ENCODE measurements around the gene BRMS1. TPM values are rescaled to one million over a fixed set of nuclear protein-coding genes. Genes with fewer than 3 reads are reported as not detected.
"Not testable (repeated sequence)": the region's sequence is repeated elsewhere in the genome, so short reads cannot be mapped to it uniquely, and the experiment has no call there.

BRMS1 gene
- total and polyA plus RNA-seq, 4 donors = 21.5 to 55.2 (median 23.4) TPM

DNA sequence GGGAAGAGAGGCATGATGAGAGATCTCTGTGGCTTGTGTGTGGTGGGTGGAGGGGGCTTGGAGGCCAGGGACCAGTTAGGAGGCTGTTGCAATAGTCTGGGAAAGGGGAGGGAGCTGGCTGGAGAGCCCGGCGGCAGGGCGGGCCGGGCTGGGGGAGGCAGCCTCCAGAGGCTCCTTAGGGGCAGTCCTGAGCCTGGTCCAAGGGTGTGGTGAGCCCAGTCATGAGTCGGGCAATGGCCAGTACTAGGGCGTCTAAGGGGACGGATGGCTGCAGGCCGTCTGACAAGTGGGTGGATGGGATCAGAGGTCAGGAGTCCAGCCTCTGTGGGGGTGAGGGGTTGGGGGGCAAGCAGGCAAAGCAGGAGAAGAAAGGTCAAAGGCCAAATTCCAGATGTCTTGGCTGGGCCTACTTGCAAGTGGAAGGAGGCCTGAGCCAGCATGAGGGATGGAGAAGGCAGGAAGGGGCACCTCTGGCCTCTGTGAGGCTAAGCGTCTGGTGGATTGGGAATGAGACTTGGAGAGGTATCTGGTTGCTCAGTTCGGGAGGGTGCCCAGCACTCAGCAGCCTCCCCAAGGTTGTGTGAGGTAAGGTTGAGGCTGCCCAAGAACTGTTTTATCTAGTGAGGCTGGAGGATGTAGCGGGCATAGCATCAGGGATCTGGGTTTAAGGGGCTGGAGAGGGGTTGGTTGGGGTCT, 22.0 kb downstream of the BRMS1 start:
- Histone ChIP-seq H3K36me3 (ENCODE audit: control insufficient read depth in 1 of 2, insufficient read depth in 2 of 2, low read length in 1 of 2) (no peaks in the 10 kb centered on the region), H3K9me3 (ENCODE audit: control insufficient read depth, low read length) (no peaks in the 10 kb centered on the region)

DNA sequence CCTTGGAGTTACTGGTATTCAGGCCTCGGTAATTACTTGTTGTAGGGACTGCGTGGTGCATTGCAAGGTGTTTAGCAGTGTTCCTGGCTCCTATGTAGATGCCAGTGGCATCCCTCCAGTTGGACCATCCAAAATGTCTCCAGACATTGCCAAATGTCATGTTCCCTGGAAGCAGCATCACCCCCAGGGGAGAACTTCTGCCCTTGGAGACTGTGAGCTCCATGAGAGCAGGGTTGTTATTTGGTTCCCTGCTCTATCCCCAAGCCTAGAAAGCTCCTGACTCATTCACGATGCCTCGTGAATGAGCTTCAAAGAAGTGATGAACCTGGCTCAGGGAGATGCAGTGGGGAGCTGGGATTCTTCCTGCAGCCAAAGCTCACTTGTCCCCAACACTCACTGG, 23.3 kb downstream of the BRMS1 start:
- 82 to 88% methylated on average over 4 of the region's 4 CpGs for WGBS, 2 donors
- Histone ChIP-seq H3K27me3 (ENCODE audit: control insufficient read depth in 1 of 2, insufficient read depth in 2 of 2, low read length in 1 of 2) (no peaks in the 10 kb centered on the region), H3K4me3 (ENCODE audit: low read length in 2 of 2) (no peak overlapping the region), H3K36me3 (ENCODE audit: control insufficient read depth in 1 of 2, insufficient read depth in 2 of 2, low read length in 1 of 2) (no peaks in the 10 kb centered on the region), H3K4me1 (ENCODE audit: control insufficient read depth in 1 of 2, insufficient read depth in 2 of 2, low read length in 2 of 2) (no peaks in the 10 kb centered on the region), H3K9me3 (ENCODE audit: control insufficient read depth, low read length) (no peaks in the 10 kb centered on the region), H3K27ac (ENCODE audit: low read depth in 1 of 2, low read length in 2 of 2) (no peak overlapping the region)
- no peak for DNase-seq
- ATAC-seq (ENCODE audit: low FRiP score) = no peak
- intact Hi-C loops (cut with DNase I) = no loop called here

More for the DNA sequence above, 22.0 kb downstream of the BRMS1 start:
- DNase-seq = peak in 1 of 2 donors; percentile 80
- ATAC-seq (ENCODE audit: low FRiP score) = peak; percentile 75
- 79 to 85% methylated on average over 11 of the region's 11 CpGs for WGBS, 2 donors
- no peak overlapping the region for H3K27ac ChIP-seq (ENCODE audit: low read depth in 1 of 2, low read length in 2 of 2)
- intact Hi-C loops (cut with DNase I) = no loop called here
- no peaks in the 10 kb centered on the region for H3K4me1 ChIP-seq (ENCODE audit: control insufficient read depth in 1 of 2, insufficient read depth in 2 of 2, low read length in 2 of 2)
- no peaks in the 10 kb centered on the region for H3K27me3 ChIP-seq (ENCODE audit: control insufficient read depth in 1 of 2, insufficient read depth in 2 of 2, low read length in 1 of 2)
- no peak overlapping the region for H3K4me3 ChIP-seq (ENCODE audit: low read length in 2 of 2)

- WGBS, 2 donors = 93 to 96% methylated on average over 6 of the region's 6 CpGs
- H3K27me3 ChIP-seq (ENCODE audit: control insufficient read depth in 1 of 2, insufficient read depth in 2 of 2, low read length in 1 of 2); intact Hi-C loops (cut with DNase I): not testable (repeated sequence)
Observed at GRCh38 chr11:66320748-66321147, 24.2 kb downstream of the BRMS1 start.

GRCh38 chr11:66320289-66320688, 24.6 kb downstream of the BRMS1 start:
- H3K36me3 ChIP-seq (ENCODE audit: control insufficient read depth in 1 of 2, insufficient read depth in 2 of 2, low read length in 1 of 2); DNase-seq; ATAC-seq (ENCODE audit: low FRiP score); H3K27ac ChIP-seq (ENCODE audit: low read depth in 1 of 2, low read length in 2 of 2); H3K4me3 ChIP-seq (ENCODE audit: low read length in 2 of 2); H3K27me3 ChIP-seq (ENCODE audit: control insufficient read depth in 1 of 2, insufficient read depth in 2 of 2, low read length in 1 of 2); intact Hi-C loops (cut with DNase I); H3K9me3 ChIP-seq (ENCODE audit: control insufficient read depth, low read length); H3K4me1 ChIP-seq (ENCODE audit: control insufficient read depth in 1 of 2, insufficient read depth in 2 of 2, low read length in 2 of 2): not testable (repeated sequence)
- WGBS, 2 donors = 98 to 100% methylated on average over 1 to 2 of the region's 2 CpGs

More at GRCh38 chr11:66320748-66321147, 24.2 kb downstream of the BRMS1 start:
- H3K4me1 ChIP-seq (ENCODE audit: control insufficient read depth in 1 of 2, insufficient read depth in 2 of 2, low read length in 2 of 2); H3K4me3 ChIP-seq (ENCODE audit: low read length in 2 of 2); H3K9me3 ChIP-seq (ENCODE audit: control insufficient read depth, low read length); ATAC-seq (ENCODE audit: low FRiP score); H3K27ac ChIP-seq (ENCODE audit: low read depth in 1 of 2, low read length in 2 of 2); DNase-seq; H3K36me3 ChIP-seq (ENCODE audit: control insufficient read depth in 1 of 2, insufficient read depth in 2 of 2, low read length in 1 of 2): not testable (repeated sequence)

DNA sequence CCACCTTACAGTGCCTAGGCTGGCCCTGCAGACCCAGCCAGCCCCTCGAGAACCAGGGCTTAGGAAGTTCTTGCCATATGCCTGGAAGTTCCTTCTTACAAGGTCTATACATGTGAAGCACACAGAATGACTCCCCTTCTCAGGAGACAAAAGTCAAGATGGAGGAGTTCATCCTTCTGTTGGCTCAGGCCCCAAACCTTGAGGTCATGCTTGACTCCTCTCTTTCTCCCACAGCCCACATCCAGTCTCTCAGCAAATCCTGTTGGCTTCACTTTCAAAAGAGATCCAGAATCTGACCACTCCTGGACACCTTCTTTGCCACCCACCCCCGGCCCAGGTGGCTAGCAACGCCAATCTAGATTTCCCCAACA, 26.3 kb downstream of the BRMS1 start:
- DNase-seq = no peak
- intact Hi-C loops (cut with DNase I) = no loop called here
- H3K27me3 ChIP-seq (ENCODE audit: control insufficient read depth in 1 of 2, insufficient read depth in 2 of 2, low read length in 1 of 2) = no peaks in the 10 kb centered on the region
- no peak overlapping the region for H3K27ac ChIP-seq (ENCODE audit: low read depth in 1 of 2, low read length in 2 of 2)
- H3K4me3 ChIP-seq (ENCODE audit: low read length in 2 of 2) = no peak overlapping the region
- no peaks in the 10 kb centered on the region for H3K36me3 ChIP-seq (ENCODE audit: control insufficient read depth in 1 of 2, insufficient read depth in 2 of 2, low read length in 1 of 2)
- WGBS, 2 donors = 90 to 97% methylated on average over 2 to 3 of the region's 3 CpGs
- no peaks in the 10 kb centered on the region for H3K4me1 ChIP-seq (ENCODE audit: control insufficient read depth in 1 of 2, insufficient read depth in 2 of 2, low read length in 2 of 2)
- no peaks in the 10 kb centered on the region for H3K9me3 ChIP-seq (ENCODE audit: control insufficient read depth, low read length)
- ATAC-seq (ENCODE audit: low FRiP score) = no peak

GRCh38 chr11:66317723-66318599, 26.9 kb downstream of the BRMS1 start:
- Histone ChIP-seq H3K36me3 (ENCODE audit: control insufficient read depth in 1 of 2, insufficient read depth in 2 of 2, low read length in 1 of 2) (no peaks in the 10 kb centered on the region), H3K4me1 (ENCODE audit: control insufficient read depth in 1 of 2, insufficient read depth in 2 of 2, low read length in 2 of 2) (no peaks in the 10 kb centered on the region), H3K9me3 (ENCODE audit: control insufficient read depth, low read length) (no peaks in the 10 kb centered on the region), H3K4me3 (ENCODE audit: low read length in 2 of 2) (no peak overlapping the region), H3K27ac (ENCODE audit: low read depth in 1 of 2, low read length in 2 of 2) (no peak overlapping the region), H3K27me3 (ENCODE audit: control insufficient read depth in 1 of 2, insufficient read depth in 2 of 2, low read length in 1 of 2) (no peaks in the 10 kb centered on the region)
- intact Hi-C loops (cut with DNase I) = no loop called here
- DNase-seq (peak in 1 of 2 donors; percentile 81), ATAC-seq (ENCODE audit: low FRiP score) (peak; percentile 50)
- 28% methylated on average over 15 to 16 of the region's 16 CpGs for WGBS, 2 donors

DNA sequence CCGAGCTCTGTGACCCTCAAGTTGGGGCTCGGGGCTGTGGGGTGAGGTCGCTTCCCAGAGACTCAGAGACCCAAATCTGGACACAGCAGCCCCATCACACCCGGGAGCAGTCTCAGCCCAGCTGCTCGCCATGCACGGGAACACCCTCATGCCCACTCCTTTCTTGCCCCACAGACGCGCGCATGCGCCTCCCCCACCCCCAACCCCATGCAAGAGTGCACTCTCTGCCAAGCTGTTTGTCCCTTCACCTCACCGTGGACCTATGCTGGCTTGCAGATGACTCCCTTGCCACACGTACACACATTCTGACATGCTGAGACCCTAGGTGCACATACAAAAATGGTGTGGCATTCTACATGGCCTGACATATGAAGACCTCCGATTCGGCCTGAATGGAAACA, 27.6 kb downstream of the BRMS1 start:
- intact Hi-C loops (cut with DNase I) = no loop called here
- Histone ChIP-seq H3K4me1 (ENCODE audit: control insufficient read depth in 1 of 2, insufficient read depth in 2 of 2, low read length in 2 of 2) (no peaks in the 10 kb centered on the region), H3K36me3 (ENCODE audit: control insufficient read depth in 1 of 2, insufficient read depth in 2 of 2, low read length in 1 of 2) (no peaks in the 10 kb centered on the region), H3K27me3 (ENCODE audit: control insufficient read depth in 1 of 2, insufficient read depth in 2 of 2, low read length in 1 of 2) (no peaks in the 10 kb centered on the region), H3K4me3 (ENCODE audit: low read length in 2 of 2) (no peak overlapping the region), H3K27ac (ENCODE audit: low read depth in 1 of 2, low read length in 2 of 2) (no peak overlapping the region), H3K9me3 (ENCODE audit: control insufficient read depth, low read length) (no peaks in the 10 kb centered on the region)
- DNase-seq (peak in 1 of 2 donors; percentile 68), ATAC-seq (ENCODE audit: low FRiP score) (no peak)
- 1 to 2% methylated on average over 10 to 14 of the region's 14 CpGs for WGBS, 2 donors

DNA sequence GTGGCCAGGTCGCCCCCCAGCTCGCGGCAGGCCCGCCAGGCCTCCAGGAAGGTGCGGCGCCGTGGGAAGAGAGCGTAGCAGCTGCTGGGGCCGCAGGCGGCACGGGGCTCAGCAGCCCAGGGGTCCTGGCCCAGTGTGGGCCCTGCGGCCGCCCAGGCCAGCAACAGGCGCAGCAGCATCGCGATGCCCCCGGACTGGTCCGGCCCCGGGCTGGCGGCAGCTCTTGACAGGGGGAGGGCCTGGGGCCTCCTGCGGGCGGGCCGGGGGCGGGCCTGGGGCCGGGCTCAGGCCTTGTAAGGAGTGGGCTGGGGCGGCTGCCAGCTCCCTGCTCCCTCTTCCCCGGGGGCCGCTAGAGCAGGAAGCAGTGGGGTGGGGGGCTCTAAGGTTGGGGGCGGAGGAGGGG, 28.1 kb downstream of the BRMS1 start, which contains the start of gene CD248:
Gene CD248, minus strand, starts transcription at position 196 of the 403 bp plus-strand sequence. Its CDS starts 17 bp downstream, at position 179.
- Histone ChIP-seq H3K27me3 (ENCODE audit: control insufficient read depth in 1 of 2, insufficient read depth in 2 of 2, low read length in 1 of 2) (no peaks in the 10 kb centered on the region), H3K4me1 (ENCODE audit: control insufficient read depth in 1 of 2, insufficient read depth in 2 of 2, low read length in 2 of 2) (no peaks in the 10 kb centered on the region), H3K36me3 (ENCODE audit: control insufficient read depth in 1 of 2, insufficient read depth in 2 of 2, low read length in 1 of 2) (no peaks in the 10 kb centered on the region), H3K27ac (ENCODE audit: low read depth in 1 of 2, low read length in 2 of 2) (no peak within 1 kb of the TSS), H3K4me3 (ENCODE audit: low read length in 2 of 2) (peak within 1 kb of the TSS in 1 of 2 donors; percentile 2), H3K9me3 (ENCODE audit: control insufficient read depth, low read length) (no peaks in the 10 kb centered on the region)
- DNase-seq = peak; percentile 85 to 90
- intact Hi-C loops (cut with DNase I) = no loop called here
- 4 to 5% methylated on average over 11 to 29 of the region's 29 CpGs for WGBS, 2 donors
- peak; percentile 62 for ATAC-seq (ENCODE audit: low FRiP score)

Measured in aorta (tissue), 5 donors.